GM12878 (cell line): ENCODE measurements around the gene DEPDC7.

Source experiments
- ETV6 ChIP-seq, 2 experiments: fragments of 450-650 bp in 1 of 2; IDR thresholded peaks in 1 of 2; conservative IDR thresholded peaks in 1 of 2; 2 replicates each; pipeline ENCODE4 v1.6.1; 2014; ENCODE audit warnings: antibody characterized with exemption in 1 of 2, borderline replicate concordance in 1 of 2, low read depth in 1 of 2, mild to moderate bottlenecking in 1 of 2, moderate library complexity in 1 of 2
- FOXM1 ChIP-seq: IDR thresholded peaks from 2 replicates; pipeline ENCODE4 v1.6.1; 2012; ENCODE audit warnings: low read depth, mild to moderate bottlenecking, inconsistent platforms, low read length, moderate library complexity
- JUNB ChIP-seq: IDR thresholded peaks from 2 replicates; pipeline ENCODE4 v1.6.1; 2016; ENCODE audit warnings: antibody characterized with exemption, mild to moderate bottlenecking
- KDM1A ChIP-seq: fragments of 200-600 bp; sonication (generic); IDR thresholded peaks from 2 replicates; pipeline ENCODE4 v1.6.1; 2016; ENCODE audit warnings: borderline replicate concordance
- LARP7 ChIP-seq: fragments of 450-650 bp; IDR thresholded peaks from 2 replicates; pipeline ENCODE4 v1.6.1; 2017; ENCODE audit warnings: mild to moderate bottlenecking
- NR2C2 ChIP-seq: IDR thresholded peaks from 2 replicates; pipeline ENCODE4 v1.6.1; 2011; ENCODE audit warnings: borderline replicate concordance, low read depth; ENCODE audit not compliant: control insufficient read depth, insufficient read length
- PML ChIP-seq: IDR thresholded peaks from 2 replicates; pipeline ENCODE4 v1.6.1; 2012; ENCODE audit warnings: low read length, inconsistent platforms
- POLR2A ChIP-seq: IDR thresholded peaks from 2 replicates; pipeline ENCODE4 v1.6.1; 2011; ENCODE audit warnings: low read depth, mild to moderate bottlenecking, low read length
- RFX5 ChIP-seq: IDR thresholded peaks from 2 replicates; pipeline ENCODE4 v1.6.1; 2011; ENCODE audit warnings: low read depth, low read length, improper control_type of control experiment
- SP1 ChIP-seq: IDR thresholded peaks from one replicate; pipeline ENCODE4 v1.6.1; 2011; ENCODE audit warnings: low read depth, low read length
- TF ChIP-seq, protein P1 (sequence below), 3 experiments: IDR thresholded peaks in 2 of 3; conservative IDR thresholded peaks in 1 of 3; 2 replicates each; pipeline ENCODE4 v1.5.1; 2011; ENCODE audit warnings: low read depth in 3 of 3, low read length in 3 of 3, mild to moderate bottlenecking in 3 of 3, control low read depth in 2 of 3, moderate library complexity in 2 of 3, inconsistent platforms in 1 of 3, mixed read lengths in 1 of 3; ENCODE audit not compliant: control insufficient read depth in 2 of 3, insufficient read depth in 1 of 3; ENCODE audit errors: extremely low read depth in 1 of 3
- TF ChIP-seq, protein P2 (sequence below): fragments of 450-650 bp; IDR thresholded peaks from 2 replicates; pipeline ENCODE4 v1.6.1; 2018; ENCODE audit warnings: borderline replicate concordance, mild to moderate bottlenecking; ENCODE audit not compliant: partially characterized antibody

DNA sequence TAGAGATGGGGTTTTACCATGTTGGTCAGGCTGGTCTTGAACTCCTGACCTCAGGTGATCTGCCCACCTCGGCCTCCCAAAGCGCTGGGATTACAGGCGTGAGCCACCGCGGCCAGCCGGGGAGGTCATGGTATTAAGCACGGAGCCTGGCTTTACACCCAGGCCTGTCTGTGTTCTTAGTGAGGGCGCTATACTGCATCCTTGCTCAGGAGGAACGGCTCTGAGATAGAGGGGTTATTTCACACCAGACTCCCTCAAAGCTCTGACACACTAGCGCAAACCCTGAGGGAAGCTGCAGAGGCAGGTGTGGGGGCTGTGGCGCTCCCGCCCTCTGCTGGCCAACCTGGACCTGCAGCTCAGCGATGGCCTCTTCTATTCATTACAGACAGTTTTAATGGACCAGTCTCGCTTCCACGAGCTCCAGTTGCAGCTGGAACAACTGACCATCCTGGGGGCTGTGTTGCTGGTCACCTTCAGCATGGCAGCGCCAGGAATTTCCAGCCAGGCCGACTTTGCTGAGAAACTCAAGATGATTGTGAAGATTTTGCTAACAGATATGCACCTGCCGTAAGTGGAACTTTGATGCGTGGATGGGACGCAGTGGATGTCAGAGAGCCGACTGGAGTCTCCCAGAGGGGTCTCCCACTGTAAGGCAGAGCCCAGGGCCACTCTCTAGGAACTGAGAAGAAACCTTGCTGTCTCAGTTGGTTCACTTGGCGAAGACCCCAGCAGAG lies 49.9 kb downstream of the DEPDC7 start:
- TF ChIP-seq, protein P1, sequence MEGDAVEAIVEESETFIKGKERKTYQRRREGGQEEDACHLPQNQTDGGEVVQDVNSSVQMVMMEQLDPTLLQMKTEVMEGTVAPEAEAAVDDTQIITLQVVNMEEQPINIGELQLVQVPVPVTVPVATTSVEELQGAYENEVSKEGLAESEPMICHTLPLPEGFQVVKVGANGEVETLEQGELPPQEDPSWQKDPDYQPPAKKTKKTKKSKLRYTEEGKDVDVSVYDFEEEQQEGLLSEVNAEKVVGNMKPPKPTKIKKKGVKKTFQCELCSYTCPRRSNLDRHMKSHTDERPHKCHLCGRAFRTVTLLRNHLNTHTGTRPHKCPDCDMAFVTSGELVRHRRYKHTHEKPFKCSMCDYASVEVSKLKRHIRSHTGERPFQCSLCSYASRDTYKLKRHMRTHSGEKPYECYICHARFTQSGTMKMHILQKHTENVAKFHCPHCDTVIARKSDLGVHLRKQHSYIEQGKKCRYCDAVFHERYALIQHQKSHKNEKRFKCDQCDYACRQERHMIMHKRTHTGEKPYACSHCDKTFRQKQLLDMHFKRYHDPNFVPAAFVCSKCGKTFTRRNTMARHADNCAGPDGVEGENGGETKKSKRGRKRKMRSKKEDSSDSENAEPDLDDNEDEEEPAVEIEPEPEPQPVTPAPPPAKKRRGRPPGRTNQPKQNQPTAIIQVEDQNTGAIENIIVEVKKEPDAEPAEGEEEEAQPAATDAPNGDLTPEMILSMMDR (IDR thresholded peaks at IDR 0.05 in 2 of 3, conservative IDR thresholded peaks at IDR 0.05 in 1 of 3; ENCODE audit: control insufficient read depth in 2 of 3, extremely low read depth in 1 of 3, insufficient read depth in 1 of 3, low read depth in 3 of 3, low read length in 3 of 3) = peak; percentile 88 to 94 (median 91); a peak in 5 of 6 replicates
- TF ChIP-seq KDM1A (no peak), FOXM1 (no peak), PML (no peak), LARP7 (peak; percentile 66), NR2C2 (no peak), RFX5 (no peak), POLR2A (no peak), ETV6 (conservative IDR thresholded peaks at IDR 0.05 in 1 of 2, IDR thresholded peaks at IDR 0.05 in 1 of 2; ENCODE audit: borderline replicate concordance in 1 of 2, low read depth in 1 of 2) (no peak), JUNB (no peak), SP1 (no peak)
- TF ChIP-seq, protein P2, sequence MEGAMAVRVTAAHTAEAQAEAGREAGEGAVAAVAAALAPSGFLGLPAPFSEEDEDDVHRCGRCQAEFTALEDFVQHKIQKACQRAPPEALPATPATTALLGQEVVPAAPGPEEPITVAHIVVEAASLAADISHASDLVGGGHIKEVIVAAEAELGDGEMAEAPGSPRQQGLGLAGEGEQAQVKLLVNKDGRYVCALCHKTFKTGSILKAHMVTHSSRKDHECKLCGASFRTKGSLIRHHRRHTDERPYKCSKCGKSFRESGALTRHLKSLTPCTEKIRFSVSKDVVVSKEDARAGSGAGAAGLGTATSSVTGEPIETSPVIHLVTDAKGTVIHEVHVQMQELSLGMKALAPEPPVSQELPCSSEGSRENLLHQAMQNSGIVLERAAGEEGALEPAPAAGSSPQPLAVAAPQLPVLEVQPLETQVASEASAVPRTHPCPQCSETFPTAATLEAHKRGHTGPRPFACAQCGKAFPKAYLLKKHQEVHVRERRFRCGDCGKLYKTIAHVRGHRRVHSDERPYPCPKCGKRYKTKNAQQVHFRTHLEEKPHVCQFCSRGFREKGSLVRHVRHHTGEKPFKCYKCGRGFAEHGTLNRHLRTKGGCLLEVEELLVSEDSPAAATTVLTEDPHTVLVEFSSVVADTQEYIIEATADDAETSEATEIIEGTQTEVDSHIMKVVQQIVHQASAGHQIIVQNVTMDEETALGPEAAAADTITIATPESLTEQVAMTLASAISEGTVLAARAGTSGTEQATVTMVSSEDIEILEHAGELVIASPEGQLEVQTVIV = no peak
